ENCODE measurements around the gene HS3ST5. TPM values are rescaled to one million over a fixed set of nuclear protein-coding genes. Genes with fewer than 3 reads are reported as not detected.

Gene HS3ST5, protein sequence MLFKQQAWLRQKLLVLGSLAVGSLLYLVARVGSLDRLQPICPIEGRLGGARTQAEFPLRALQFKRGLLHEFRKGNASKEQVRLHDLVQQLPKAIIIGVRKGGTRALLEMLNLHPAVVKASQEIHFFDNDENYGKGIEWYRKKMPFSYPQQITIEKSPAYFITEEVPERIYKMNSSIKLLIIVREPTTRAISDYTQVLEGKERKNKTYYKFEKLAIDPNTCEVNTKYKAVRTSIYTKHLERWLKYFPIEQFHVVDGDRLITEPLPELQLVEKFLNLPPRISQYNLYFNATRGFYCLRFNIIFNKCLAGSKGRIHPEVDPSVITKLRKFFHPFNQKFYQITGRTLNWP
- 17.4 TPM for total RNA-seq (ENCODE audit: unreplicated experiment)
- long read RNA-seq, partial matches to known transcripts: 0 of 9 reads
- long read RNA-seq, other reads (novel, unspliced or antisense): 9 of 9 reads

DNA sequence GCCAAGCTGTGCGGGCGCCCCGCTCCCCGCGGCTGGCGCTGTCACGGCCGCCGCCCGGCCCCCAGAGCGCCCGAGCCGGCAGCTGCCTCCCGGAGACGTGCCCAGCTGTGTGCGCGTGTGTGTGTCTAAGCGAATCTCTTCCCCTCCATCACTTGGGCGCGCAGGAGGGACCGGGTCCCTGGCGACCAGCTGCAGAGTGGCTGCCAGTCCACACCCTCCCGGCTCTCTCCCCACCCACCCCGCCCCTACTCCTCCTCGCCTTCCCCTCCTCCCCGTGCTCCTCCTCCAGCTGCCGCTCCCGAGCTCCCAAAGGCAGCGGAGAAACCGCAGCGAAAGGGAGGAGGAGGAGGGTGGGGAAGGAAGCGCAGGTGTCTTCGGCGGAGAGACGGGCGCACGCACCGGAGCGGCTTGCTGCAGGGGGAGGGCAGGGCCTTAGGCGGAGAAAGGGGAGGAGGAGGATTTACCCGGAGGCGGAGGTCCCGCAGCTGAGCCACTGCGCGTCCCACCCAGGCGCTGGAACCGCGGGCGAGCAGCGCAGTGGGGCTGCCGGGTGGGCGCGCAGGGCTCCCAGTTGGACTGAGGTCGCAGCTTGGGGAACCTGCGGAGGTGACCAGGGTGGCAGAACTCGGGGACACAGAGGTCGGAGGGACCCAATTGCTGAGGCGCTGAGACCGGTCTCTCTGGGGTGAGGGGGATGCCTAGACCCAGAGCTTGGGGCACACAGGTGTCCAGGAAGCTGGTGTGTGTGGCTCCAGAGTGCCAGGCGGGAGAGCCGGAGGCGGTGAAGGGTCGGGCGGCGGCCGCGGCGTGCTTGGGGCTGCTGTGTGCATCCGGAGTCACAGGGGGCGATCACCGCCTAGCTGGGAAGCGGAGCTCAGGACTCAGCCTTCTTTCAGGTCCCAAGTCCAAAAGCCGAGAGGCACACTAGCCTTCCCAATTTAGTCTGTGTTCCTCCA lies at the start of gene HS3ST5:
Gene HS3ST5, minus strand, starts transcription at position 198 of the 956 bp plus-strand sequence. CDS start 280,178 bp downstream, outside the sequence.
- peaks cover 14% of the 10 kb centered on the region for H3K4me1 Mint-ChIP-seq (ENCODE audit: low read depth, unreplicated experiment)

DNA sequence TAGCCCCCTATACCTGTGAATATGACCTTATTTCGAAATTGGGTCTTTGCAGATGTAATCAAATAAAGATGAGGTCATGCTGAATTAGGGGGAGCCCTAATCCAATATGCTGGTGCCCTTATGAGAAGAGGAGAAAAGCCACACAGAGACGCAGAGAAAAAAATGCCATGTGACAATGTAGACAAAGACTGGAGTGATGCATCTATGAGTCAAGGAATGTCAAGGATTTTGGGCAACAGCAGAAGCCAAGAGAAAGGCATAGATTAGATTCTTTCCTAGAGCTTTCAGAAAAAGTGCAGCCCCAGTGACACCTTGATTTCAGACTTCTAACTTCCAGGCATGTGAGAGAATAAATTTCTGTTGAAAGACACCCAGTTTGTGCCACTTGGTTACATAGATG lies 47.4 kb upstream of the HS3ST5 start:
- DNase-seq: no peak
- no peaks in the 10 kb centered on the region for H3K27me3 Mint-ChIP-seq (ENCODE audit: unreplicated experiment)
- no peak overlapping the region for H3K4me3 Mint-ChIP-seq (ENCODE audit: unreplicated experiment)
- H3K4me1 Mint-ChIP-seq (ENCODE audit: low read depth, unreplicated experiment): peaks cover 27% of the 10 kb centered on the region
- no peaks in the 10 kb centered on the region for H3K9me3 Mint-ChIP-seq (ENCODE audit: unreplicated experiment)
- TF ChIP-seq, protein P1, sequence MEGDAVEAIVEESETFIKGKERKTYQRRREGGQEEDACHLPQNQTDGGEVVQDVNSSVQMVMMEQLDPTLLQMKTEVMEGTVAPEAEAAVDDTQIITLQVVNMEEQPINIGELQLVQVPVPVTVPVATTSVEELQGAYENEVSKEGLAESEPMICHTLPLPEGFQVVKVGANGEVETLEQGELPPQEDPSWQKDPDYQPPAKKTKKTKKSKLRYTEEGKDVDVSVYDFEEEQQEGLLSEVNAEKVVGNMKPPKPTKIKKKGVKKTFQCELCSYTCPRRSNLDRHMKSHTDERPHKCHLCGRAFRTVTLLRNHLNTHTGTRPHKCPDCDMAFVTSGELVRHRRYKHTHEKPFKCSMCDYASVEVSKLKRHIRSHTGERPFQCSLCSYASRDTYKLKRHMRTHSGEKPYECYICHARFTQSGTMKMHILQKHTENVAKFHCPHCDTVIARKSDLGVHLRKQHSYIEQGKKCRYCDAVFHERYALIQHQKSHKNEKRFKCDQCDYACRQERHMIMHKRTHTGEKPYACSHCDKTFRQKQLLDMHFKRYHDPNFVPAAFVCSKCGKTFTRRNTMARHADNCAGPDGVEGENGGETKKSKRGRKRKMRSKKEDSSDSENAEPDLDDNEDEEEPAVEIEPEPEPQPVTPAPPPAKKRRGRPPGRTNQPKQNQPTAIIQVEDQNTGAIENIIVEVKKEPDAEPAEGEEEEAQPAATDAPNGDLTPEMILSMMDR (IDR thresholded peaks at IDR 0.05; ENCODE audit: partially characterized antibody, unreplicated experiment): no peak
- no peak overlapping the region for H3K27ac Mint-ChIP-seq (ENCODE audit: unreplicated experiment)
- no peaks in the 10 kb centered on the region for H3K36me3 Mint-ChIP-seq (ENCODE audit: unreplicated experiment)

More for the DNA sequence above, at the start of gene HS3ST5:
- Mint-ChIP-seq H3K27ac (ENCODE audit: unreplicated experiment) (peak within 1 kb of the TSS; percentile 96), H3K9me3 (ENCODE audit: unreplicated experiment) (peaks cover 9% of the 10 kb centered on the region), H3K36me3 (ENCODE audit: unreplicated experiment) (no peaks in the 10 kb centered on the region), H3K27me3 (ENCODE audit: unreplicated experiment) (peaks cover 10% of the 10 kb centered on the region), H3K4me3 (ENCODE audit: unreplicated experiment) (peak within 1 kb of the TSS; percentile 99)
- DNase-seq: peak; percentile 93
- TF ChIP-seq, protein P1 (IDR thresholded peaks at IDR 0.05; ENCODE audit: partially characterized antibody, unreplicated experiment): peak; percentile 53

DNA sequence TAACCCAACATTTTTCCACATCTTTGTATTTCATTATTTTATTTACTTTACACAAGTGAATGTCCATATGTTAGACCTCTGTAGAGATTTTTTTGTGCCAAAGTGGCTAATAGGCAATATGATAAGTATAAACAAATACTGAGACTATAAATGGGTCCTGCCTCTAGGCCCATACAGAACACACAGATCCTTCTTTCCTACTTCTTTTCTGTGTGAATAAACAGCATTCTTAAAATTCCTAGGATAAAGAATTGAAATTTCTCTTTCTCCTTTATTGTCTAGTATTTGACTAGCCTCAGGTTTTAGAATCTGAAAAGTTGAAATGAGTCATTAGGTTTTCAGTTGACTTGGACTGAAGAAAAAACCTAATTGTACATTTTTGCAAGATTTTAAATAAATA lies 46.3 kb upstream of the HS3ST5 start:
- Mint-ChIP-seq H3K36me3 (ENCODE audit: unreplicated experiment) (no peaks in the 10 kb centered on the region), H3K4me1 (ENCODE audit: low read depth, unreplicated experiment) (peaks cover 27% of the 10 kb centered on the region), H3K4me3 (ENCODE audit: unreplicated experiment) (no peak overlapping the region), H3K27ac (ENCODE audit: unreplicated experiment) (peak overlapping the region; percentile 4), H3K9me3 (ENCODE audit: unreplicated experiment) (no peaks in the 10 kb centered on the region), H3K27me3 (ENCODE audit: unreplicated experiment) (no peaks in the 10 kb centered on the region)
- DNase-seq: no peak
- TF ChIP-seq, protein P1 (IDR thresholded peaks at IDR 0.05; ENCODE audit: partially characterized antibody, unreplicated experiment): no peak

DNA sequence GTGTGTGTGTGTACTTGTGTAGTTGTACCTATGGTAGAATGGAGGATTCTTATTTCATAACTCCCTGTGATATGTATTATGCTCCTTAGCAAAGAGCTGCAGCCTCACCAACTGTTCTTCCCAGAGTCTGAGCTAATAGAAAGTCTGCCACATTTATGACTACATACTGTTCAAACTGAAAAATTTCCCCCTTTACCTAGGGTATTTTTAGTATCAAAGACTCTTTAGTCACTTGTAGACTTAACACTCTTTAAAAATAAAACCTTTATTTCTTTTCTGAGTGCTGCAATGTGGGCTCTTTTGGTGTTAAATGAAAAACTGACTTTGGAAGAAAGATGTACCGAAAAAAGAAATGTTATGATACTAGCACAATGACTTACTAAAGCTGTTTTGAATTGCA lies 39.6 kb upstream of the HS3ST5 start:
- no peaks in the 10 kb centered on the region for H3K27me3 Mint-ChIP-seq (ENCODE audit: unreplicated experiment)
- no peak for DNase-seq
- H3K36me3 Mint-ChIP-seq (ENCODE audit: unreplicated experiment): no peaks in the 10 kb centered on the region
- TF ChIP-seq, protein P1 (IDR thresholded peaks at IDR 0.05; ENCODE audit: partially characterized antibody, unreplicated experiment): no peak
- H3K27ac Mint-ChIP-seq (ENCODE audit: unreplicated experiment): no peak overlapping the region
- no peak overlapping the region for H3K4me3 Mint-ChIP-seq (ENCODE audit: unreplicated experiment)
- H3K4me1 Mint-ChIP-seq (ENCODE audit: low read depth, unreplicated experiment): peaks cover 10% of the 10 kb centered on the region
- H3K9me3 Mint-ChIP-seq (ENCODE audit: unreplicated experiment): no peaks in the 10 kb centered on the region

All from glutamatergic neuron (in vitro differentiated cells).